ENCODE data around the gene SIM2.

- TF ChIP-seq, protein P1, sequence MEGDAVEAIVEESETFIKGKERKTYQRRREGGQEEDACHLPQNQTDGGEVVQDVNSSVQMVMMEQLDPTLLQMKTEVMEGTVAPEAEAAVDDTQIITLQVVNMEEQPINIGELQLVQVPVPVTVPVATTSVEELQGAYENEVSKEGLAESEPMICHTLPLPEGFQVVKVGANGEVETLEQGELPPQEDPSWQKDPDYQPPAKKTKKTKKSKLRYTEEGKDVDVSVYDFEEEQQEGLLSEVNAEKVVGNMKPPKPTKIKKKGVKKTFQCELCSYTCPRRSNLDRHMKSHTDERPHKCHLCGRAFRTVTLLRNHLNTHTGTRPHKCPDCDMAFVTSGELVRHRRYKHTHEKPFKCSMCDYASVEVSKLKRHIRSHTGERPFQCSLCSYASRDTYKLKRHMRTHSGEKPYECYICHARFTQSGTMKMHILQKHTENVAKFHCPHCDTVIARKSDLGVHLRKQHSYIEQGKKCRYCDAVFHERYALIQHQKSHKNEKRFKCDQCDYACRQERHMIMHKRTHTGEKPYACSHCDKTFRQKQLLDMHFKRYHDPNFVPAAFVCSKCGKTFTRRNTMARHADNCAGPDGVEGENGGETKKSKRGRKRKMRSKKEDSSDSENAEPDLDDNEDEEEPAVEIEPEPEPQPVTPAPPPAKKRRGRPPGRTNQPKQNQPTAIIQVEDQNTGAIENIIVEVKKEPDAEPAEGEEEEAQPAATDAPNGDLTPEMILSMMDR (conservative IDR thresholded peaks at IDR 0.05; ENCODE audit: low read depth in 2 of 2) = no peak
- TF ChIP-seq EZH2 (IDR thresholded peaks at IDR 0.05; ENCODE audit: low read depth, unreplicated experiment) (no peak), EZH2phosphoT487 (IDR thresholded peaks at IDR 0.05; ENCODE audit: unreplicated experiment) (no peak), POLR2AphosphoS5 (IDR thresholded peaks at IDR 0.05; ENCODE audit: low read depth) (no peak), NANOG (IDR thresholded peaks at IDR 0.05; ENCODE audit: borderline replicate concordance) (no peak), JUNB (IDR thresholded peaks at IDR 0.05; ENCODE audit: unreplicated experiment) (no peak)
Measured at GRCh38 chr21:36729310-36729970, 30.5 kb downstream of the SIM2 start.
